OCI-LY7 (cell line): Measurements from ENCODE around the gene NRAS. TPM values are rescaled to one million over a fixed set of nuclear protein-coding genes. Genes with fewer than 3 reads are reported as not detected.

ENCODE experiments used
- BruUV-seq: library from RNA; stranded (reverse); fragments of 400-500 nt; replicated peaks from 2 replicates; lab custom pipeline; 2021; lab: Mats Ljungman, UMichigan
- CTCF ChIA-PET: fragments of 300-600 bp; sonication (Branson Sonifier 250); formaldehyde crosslinking; loops from one replicate; lab custom pipeline; 2022; ENCODE audit warnings: antibody characterized with exemption; ENCODE audit not compliant: unreplicated experiment; lab: Charles Lee
- POLR2A ChIA-PET: fragments of 300-600 bp; sonication (Branson Sonifier 250); formaldehyde crosslinking; loops from one replicate; lab custom pipeline; 2022; ENCODE audit warnings: antibody characterized with exemption; lab: Charles Lee
- DNase-seq: peaks from one replicate; pipeline ENCODE4 v3.0.0-alpha.2; 2015; ENCODE audit warnings: low spot score
- H2AFZ ChIP-seq: fragments of 200-600 bp; sonication (generic), shearing (Covaris generic); 2 replicates; pipeline ENCODE4 v1.6.1; 2014; ENCODE audit warnings: mild to moderate bottlenecking, antibody characterized with exemption, low read length, moderate library complexity
- H3K27ac ChIP-seq: fragments of 200-600 bp; sonication (generic); 2 replicates; pipeline ENCODE4 v1.5.1; 2014; ENCODE audit warnings: mixed run types, low read depth, mild to moderate bottlenecking, moderate library complexity, low read length, inconsistent platforms; ENCODE audit not compliant: poor library complexity, severe bottlenecking
- H3K36me3 ChIP-seq: fragments of 200-600 bp; sonication (generic); 2 replicates; pipeline ENCODE4 v1.6.1; 2014; ENCODE audit warnings: mild to moderate bottlenecking, antibody characterized with exemption, low read length, moderate library complexity, mixed read lengths; ENCODE audit not compliant: insufficient read depth
- H3K4me1 ChIP-seq: fragments of 200-600 bp; sonication (generic); 2 replicates; pipeline ENCODE4 v1.5.1; 2014; ENCODE audit warnings: mild to moderate bottlenecking, low read length; ENCODE audit not compliant: insufficient read depth, poor library complexity, severe bottlenecking
- H3K4me2 ChIP-seq: fragments of 200-600 bp; sonication (generic); 2 replicates; pipeline ENCODE4 v1.6.1; 2014; ENCODE audit warnings: mild to moderate bottlenecking, low read length
- H3K4me3 ChIP-seq: fragments of 200-600 bp; sonication (generic); 2 replicates; pipeline ENCODE4 v1.5.1; 2014; ENCODE audit warnings: mild to moderate bottlenecking, low read depth, low read length; ENCODE audit not compliant: poor library complexity, severe bottlenecking
- H3K79me2 ChIP-seq: fragments of 200-600 bp; sonication (generic); 2 replicates; pipeline ENCODE4 v1.6.1; 2016; ENCODE audit warnings: low read depth, mild to moderate bottlenecking, low read length, moderate library complexity, mixed read lengths; ENCODE audit not compliant: insufficient read depth
- H3K9me2 ChIP-seq: fragments of 200-600 bp; sonication (generic); 2 replicates; pipeline ENCODE4 v1.6.1; 2016; ENCODE audit warnings: mild to moderate bottlenecking, low read length, mixed read lengths; ENCODE audit not compliant: insufficient read depth
- H3K9me3 ChIP-seq: fragments of 200-600 bp; sonication (generic); 2 replicates; pipeline ENCODE4 v1.6.1; 2014; ENCODE audit warnings: mild to moderate bottlenecking, mixed run types, low read length, mixed read lengths
- H4K20me1 ChIP-seq: fragments of 200-600 bp; sonication (generic); 2 replicates; pipeline ENCODE4 v1.6.1; 2014; ENCODE audit warnings: mild to moderate bottlenecking, antibody characterized with exemption, low read length, moderate library complexity, mixed read lengths; ENCODE audit not compliant: insufficient read depth
- EZH2phosphoT487 ChIP-seq: fragments of 200-600 bp; sonication (generic); IDR thresholded peaks from 2 replicates; pipeline ENCODE4 v1.6.1; 2018; ENCODE audit warnings: low read depth, borderline replicate concordance, mild to moderate bottlenecking, mixed run types, antibody characterized with exemption, low read length, moderate library complexity, mixed read lengths
- intact Hi-C: fragments of 100-400 bp; cut with micrococcal nuclease; formaldehyde crosslinking; loops from one replicate; pipeline ENCODE4 v1.10.0; 2022; ENCODE audit not compliant: unreplicated experiment
- total RNA-seq, 2 experiments: library from RNA; depleted of rRNA in 1 of 2; stranded (reverse); fragments of >200 nt in 1 of 2; shearing (Covaris generic) in 1 of 2; gene quantifications; 2 replicates each; pipeline ENCODE4 v1.2.3, GENCODE V29; 2014 to 2022
- TF ChIP-seq, protein P1 (sequence below): fragments of 200-600 bp; sonication (generic); conservative IDR thresholded peaks from 2 replicates; pipeline ENCODE4 v1.5.1; 2014; ENCODE audit warnings: mild to moderate bottlenecking, antibody characterized with exemption, low read length, moderate library complexity, mixed read lengths

Gene NRAS
- total RNA-seq, 2 experiments from 2014 or later: 32.6 to 43.5 TPM

DNA sequence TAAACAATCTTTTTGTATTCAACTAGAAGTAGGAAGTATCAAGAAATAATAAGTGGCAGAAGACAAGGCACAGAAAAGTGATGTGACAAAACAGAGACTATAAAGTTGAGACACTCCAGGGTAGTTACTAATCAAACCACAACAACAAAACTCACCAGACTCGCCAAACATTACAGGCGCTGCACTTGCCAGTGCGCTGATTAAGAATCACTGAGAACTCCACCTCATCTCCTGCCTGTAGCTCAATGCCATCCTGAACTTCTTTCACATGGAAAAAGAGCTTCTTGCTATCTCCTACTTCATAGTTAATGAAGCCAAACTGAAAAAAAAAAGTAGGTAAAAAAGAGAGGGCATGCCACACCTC lies 2.8 kb upstream of the NRAS start:
- DNase-seq: no peak
- peaks cover 94% of the 10 kb centered on the region for H3K36me3 ChIP-seq
- no peak overlapping the region for H2AFZ ChIP-seq
- no peaks in the 10 kb centered on the region for H4K20me1 ChIP-seq
- H3K9me2 ChIP-seq: no peaks in the 10 kb centered on the region
- POLR2A ChIA-PET: interaction anchor here (0.9 to 1.3 kb wide), 3 partner anchors 18 to 31 kb away, joined by 3 to 4 read pairs (median 4); no protein-coding TSS in a partner anchor
- no peak overlapping the region for H3K27ac ChIP-seq
- peaks cover 16% of the 10 kb centered on the region for H3K4me1 ChIP-seq
- no peak overlapping the region for H3K4me3 ChIP-seq
- no peaks in the 10 kb centered on the region for H3K9me3 ChIP-seq
- intact Hi-C loops: loop anchor here (5.0 to 10.0 kb wide), 2 partner anchors 33 to 145 kb away; no protein-coding TSS in a partner anchor
- H3K79me2 ChIP-seq: peaks cover 34% of the 10 kb centered on the region
- no peak for TF ChIP-seq EZH2phosphoT487
- TF ChIP-seq, protein P1, sequence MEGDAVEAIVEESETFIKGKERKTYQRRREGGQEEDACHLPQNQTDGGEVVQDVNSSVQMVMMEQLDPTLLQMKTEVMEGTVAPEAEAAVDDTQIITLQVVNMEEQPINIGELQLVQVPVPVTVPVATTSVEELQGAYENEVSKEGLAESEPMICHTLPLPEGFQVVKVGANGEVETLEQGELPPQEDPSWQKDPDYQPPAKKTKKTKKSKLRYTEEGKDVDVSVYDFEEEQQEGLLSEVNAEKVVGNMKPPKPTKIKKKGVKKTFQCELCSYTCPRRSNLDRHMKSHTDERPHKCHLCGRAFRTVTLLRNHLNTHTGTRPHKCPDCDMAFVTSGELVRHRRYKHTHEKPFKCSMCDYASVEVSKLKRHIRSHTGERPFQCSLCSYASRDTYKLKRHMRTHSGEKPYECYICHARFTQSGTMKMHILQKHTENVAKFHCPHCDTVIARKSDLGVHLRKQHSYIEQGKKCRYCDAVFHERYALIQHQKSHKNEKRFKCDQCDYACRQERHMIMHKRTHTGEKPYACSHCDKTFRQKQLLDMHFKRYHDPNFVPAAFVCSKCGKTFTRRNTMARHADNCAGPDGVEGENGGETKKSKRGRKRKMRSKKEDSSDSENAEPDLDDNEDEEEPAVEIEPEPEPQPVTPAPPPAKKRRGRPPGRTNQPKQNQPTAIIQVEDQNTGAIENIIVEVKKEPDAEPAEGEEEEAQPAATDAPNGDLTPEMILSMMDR: no peak
- no peak overlapping the region for H3K4me2 ChIP-seq
- no TSS peak for BruUV-seq
- CTCF ChIA-PET: no interaction called here

DNA sequence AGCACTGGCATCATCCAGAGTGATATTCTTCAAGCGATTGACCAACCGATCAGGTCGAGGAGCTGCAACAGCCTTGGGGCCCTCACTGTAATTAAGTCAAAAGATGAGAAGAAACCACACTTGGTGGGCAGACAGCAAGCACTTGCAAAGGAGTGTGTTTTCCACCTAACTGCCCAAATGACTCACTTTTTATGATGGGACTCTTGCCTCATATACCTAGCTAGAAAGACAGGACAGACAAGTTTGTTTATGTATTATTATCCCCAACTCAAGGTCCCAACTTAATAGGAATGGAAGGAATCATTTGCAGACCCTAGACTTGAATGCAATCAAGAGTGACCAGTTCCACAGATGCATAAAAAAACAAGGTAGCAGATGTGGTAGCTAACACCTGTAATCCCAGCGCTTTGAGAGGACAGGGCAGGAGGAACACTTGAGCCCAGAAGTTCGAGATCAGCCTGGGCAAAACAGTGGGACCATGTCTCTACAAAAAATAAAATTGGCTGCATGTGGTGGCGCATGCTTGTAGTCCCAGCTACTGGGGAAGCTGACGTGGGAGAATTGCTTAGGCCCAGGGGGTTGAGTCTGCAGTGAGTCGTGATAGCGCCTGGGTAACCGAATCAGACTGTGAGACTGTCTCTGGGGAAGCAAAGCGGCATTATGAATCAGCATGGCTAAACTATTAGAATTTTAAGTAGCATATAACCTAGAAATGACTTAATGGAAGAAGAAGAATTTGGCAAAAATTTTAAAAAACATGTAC lies 2.3 kb upstream of the NRAS start:
- DNase-seq: no peak
- H3K27ac ChIP-seq: no peak overlapping the region
- no TSS peak for BruUV-seq
- intact Hi-C loops: loop anchor here (5.0 to 10.0 kb wide), 2 partner anchors 33 to 144 kb away; no protein-coding TSS in a partner anchor
- H3K36me3 ChIP-seq: peaks cover 94% of the 10 kb centered on the region
- ChIA-PET POLR2A (interaction anchor here (1.3 kb wide), 1 partner anchor 21 kb away, joined by 4 read pairs; no protein-coding TSS in a partner anchor), CTCF (no interaction called here)
- H3K4me2 ChIP-seq: no peak overlapping the region
- H3K9me2 ChIP-seq: no peaks in the 10 kb centered on the region
- no peaks in the 10 kb centered on the region for H3K9me3 ChIP-seq
- no peaks in the 10 kb centered on the region for H4K20me1 ChIP-seq
- H3K79me2 ChIP-seq: peaks cover 35% of the 10 kb centered on the region
- H3K4me3 ChIP-seq: no peak overlapping the region
- peaks cover 16% of the 10 kb centered on the region for H3K4me1 ChIP-seq
- H2AFZ ChIP-seq: no peak overlapping the region
- TF ChIP-seq EZH2phosphoT487: no peak
- TF ChIP-seq, protein P1: no peak
